OCI-LY3 (cell line): ENCODE data around the gene RIOK2.

Experiments used
- H2AFZ ChIP-seq: fragments of 200-600, 300-600 bp; shearing (Covaris generic); 2 replicates; pipeline ENCODE4 v1.6.0; 2014; ENCODE audit warnings: antibody characterized with exemption, low read depth, low read length
- H3K27ac ChIP-seq: fragments of 200-600, 300-600 bp; sonication (generic); 2 replicates; pipeline ENCODE4 v1.5.1; 2014; ENCODE audit warnings: mild to moderate bottlenecking, low read length, moderate library complexity, mixed read lengths
- H3K27me3 ChIP-seq: fragments of 200-600, 300-600 bp; sonication (generic); 2 replicates; pipeline ENCODE4 v1.6.1; 2014; ENCODE audit warnings: low read depth, low read length, mixed read lengths
- H3K36me3 ChIP-seq: fragments of 200-600, 300-600 bp; sonication (generic); replicated peaks from 2 replicates; pipeline ENCODE3; 2014; ENCODE audit warnings: low read depth, low read length, mixed read lengths
- H3K4me1 ChIP-seq: fragments of 300-600, 200-600 bp; sonication (generic); 2 replicates; pipeline ENCODE4 v1.6.1; 2014; ENCODE audit warnings: low read length, mixed read lengths
- H3K4me2 ChIP-seq: fragments of 200-600, 300-600 bp; sonication (generic); 2 replicates; pipeline ENCODE4 v1.6.1; 2014; ENCODE audit warnings: low read length, mixed read lengths
- H3K4me3 ChIP-seq: fragments of 300-600, 200-600 bp; sonication (generic); 2 replicates; pipeline ENCODE4 v1.5.1; 2014; ENCODE audit warnings: antibody characterized with exemption, mild to moderate bottlenecking, low read length, moderate library complexity
- H3K79me2 ChIP-seq: fragments of 300-600, 200-600 bp; shearing (Covaris generic); 2 replicates; pipeline ENCODE4 v1.6.1; 2014; ENCODE audit warnings: mild to moderate bottlenecking, low read length, mixed read lengths
- H3K9ac ChIP-seq: fragments of 300-600, 200-600 bp; shearing (Covaris generic); 2 replicates; pipeline ENCODE4 v1.6.0; 2014; ENCODE audit warnings: mild to moderate bottlenecking, low read length, moderate library complexity
- H3K9me3 ChIP-seq: fragments of 200-600, 300-600 bp; shearing (Covaris generic); 2 replicates; pipeline ENCODE4 v1.6.1; 2014; ENCODE audit warnings: low read length, mixed read lengths; ENCODE audit not compliant: insufficient read depth
- H4K20me1 ChIP-seq: fragments of 200-600, 300-600 bp; sonication (generic); 2 replicates; pipeline ENCODE4 v1.6.1; 2016; ENCODE audit warnings: low read length, mixed read lengths; ENCODE audit not compliant: insufficient read depth
- EZH2phosphoT487 ChIP-seq: fragments of 200-600 bp; shearing (Covaris generic); IDR thresholded peaks from 2 replicates; pipeline ENCODE4 v1.6.1; 2018; ENCODE audit warnings: antibody characterized with exemption, mixed run types, low read depth
- TF ChIP-seq, protein P1 (sequence below): fragments of 200-600, 300-600 bp; sonication (generic); IDR thresholded peaks from 2 replicates; pipeline ENCODE4 v1.5.1; 2014; ENCODE audit warnings: antibody characterized with exemption, low read length, low read depth

RIOK2 gene

GRCh38 chr5:97111004-97111403 lies 72.0 kb downstream of the RIOK2 start:
- H2AFZ ChIP-seq: no peak overlapping the region
- TF ChIP-seq, protein P1, sequence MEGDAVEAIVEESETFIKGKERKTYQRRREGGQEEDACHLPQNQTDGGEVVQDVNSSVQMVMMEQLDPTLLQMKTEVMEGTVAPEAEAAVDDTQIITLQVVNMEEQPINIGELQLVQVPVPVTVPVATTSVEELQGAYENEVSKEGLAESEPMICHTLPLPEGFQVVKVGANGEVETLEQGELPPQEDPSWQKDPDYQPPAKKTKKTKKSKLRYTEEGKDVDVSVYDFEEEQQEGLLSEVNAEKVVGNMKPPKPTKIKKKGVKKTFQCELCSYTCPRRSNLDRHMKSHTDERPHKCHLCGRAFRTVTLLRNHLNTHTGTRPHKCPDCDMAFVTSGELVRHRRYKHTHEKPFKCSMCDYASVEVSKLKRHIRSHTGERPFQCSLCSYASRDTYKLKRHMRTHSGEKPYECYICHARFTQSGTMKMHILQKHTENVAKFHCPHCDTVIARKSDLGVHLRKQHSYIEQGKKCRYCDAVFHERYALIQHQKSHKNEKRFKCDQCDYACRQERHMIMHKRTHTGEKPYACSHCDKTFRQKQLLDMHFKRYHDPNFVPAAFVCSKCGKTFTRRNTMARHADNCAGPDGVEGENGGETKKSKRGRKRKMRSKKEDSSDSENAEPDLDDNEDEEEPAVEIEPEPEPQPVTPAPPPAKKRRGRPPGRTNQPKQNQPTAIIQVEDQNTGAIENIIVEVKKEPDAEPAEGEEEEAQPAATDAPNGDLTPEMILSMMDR: no peak
- TF ChIP-seq EZH2phosphoT487: no peak
- H3K4me1 ChIP-seq: peaks cover 7% of the 10 kb centered on the region; the same call in 1 of the 2 replicates
- H3K36me3 ChIP-seq: no peaks in the 10 kb centered on the region
- H4K20me1 ChIP-seq: no peaks in the 10 kb centered on the region
- no peak overlapping the region for H3K9ac ChIP-seq
- no peaks in the 10 kb centered on the region for H3K79me2 ChIP-seq
- H3K9me3 ChIP-seq: no peaks in the 10 kb centered on the region
- H3K4me2 ChIP-seq: no peak overlapping the region
- H3K27ac ChIP-seq: no peak overlapping the region
- peaks cover 2% of the 10 kb centered on the region; the same call in 1 of the 2 replicates for H3K27me3 ChIP-seq
- no peak overlapping the region for H3K4me3 ChIP-seq
